Stimulated activated CD8-positive, alpha-beta memory T cell treated with anti-CD3 and anti-CD28 coated beads, Interleukin-4, amount 100 ng/mL, for 48 hours (primary cell): ENCODE measurements around the gene FAAP100.

Experiments used
- DNase-seq: peaks from one replicate; pipeline ENCODE4 v3.0.0-alpha.2; 2020

Gene FAAP100

DNA sequence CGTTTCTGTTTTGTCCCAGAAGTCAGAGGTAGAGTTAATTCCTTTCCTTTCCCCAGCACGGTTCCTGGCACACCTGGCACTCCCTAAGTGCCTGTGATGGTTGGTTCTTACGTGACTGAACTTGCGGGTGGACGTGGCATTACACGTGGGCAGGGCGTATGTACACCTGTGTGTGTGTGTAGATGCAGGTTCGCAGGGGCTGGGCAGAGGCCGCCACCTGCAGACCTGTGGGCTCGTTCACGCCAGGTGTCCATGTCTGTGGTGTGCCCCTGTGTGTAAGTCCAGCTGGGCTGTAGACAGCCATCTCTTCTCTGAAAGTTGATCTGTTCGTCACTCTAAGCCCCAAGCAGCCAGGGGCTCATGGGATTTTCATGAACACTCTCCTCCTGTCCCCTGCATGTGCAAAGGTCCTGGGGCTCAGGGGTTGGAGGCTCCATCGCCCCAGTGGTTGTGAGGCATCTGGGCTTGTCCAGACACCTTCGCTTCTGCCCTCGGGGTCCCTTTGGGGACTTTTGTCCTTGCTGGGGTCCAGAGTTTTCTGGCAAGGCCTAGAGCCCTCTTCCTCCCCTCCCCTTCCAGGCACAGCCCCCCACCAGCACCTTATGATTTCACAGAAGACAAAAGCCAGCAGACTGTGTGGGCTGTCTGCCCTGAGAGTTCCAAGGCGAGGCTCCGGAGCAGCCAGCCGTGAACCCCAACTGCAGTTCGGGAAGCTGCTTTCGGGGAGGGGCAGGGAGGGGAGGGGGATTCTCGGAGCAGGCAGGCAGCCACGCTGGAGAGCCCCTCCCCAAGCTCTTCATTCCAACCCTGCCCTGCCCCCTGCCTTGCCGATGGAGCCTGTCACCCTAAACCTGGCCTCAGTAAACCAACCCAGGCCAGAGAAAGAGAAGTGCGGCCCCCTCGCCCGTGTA lies 29.4 kb downstream of the FAAP100 start:
- no peak for DNase-seq

DNA sequence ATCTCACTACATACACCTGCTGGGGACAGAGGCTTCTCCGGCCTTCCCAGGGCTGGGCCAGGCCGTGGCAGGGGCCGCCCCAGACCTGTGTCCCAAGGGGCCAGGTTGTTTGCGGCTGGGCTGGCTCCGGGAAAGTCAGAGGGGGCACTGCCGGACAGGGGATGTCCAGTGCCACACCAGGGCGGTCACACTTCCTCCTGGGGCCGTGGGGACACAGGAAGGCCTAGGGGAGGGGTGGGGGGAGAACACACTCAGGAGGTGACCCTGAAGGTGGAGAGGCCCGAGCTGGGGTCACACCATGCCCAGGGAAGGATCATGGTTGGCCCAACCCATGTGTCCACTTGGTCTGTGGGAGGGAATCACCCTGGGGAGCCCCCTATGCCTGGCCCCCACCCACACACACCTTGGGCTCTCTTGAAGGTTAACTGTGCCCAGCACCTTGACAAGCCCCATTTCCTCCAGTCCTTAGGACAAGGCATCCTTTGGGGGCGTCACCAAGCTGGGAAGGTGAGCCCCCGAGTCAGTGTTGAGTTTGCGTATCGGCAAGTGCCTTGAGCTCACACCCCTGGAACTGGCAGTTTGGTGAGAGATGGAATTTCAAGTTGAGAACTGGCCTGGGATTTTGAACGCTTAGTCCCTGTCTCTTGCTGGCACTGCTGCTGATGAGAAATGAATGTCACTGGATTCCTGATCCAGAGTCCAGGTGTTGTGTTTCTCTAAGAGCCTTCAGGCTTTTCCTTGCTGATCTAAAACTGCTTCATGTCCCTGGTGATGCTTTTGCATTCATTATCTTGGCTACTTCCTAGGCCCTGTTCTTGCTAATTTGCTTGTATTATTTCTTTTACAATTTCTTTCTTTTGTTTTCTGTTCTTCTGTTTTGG lies 31.9 kb downstream of the FAAP100 start:
- no peak for DNase-seq

DNA sequence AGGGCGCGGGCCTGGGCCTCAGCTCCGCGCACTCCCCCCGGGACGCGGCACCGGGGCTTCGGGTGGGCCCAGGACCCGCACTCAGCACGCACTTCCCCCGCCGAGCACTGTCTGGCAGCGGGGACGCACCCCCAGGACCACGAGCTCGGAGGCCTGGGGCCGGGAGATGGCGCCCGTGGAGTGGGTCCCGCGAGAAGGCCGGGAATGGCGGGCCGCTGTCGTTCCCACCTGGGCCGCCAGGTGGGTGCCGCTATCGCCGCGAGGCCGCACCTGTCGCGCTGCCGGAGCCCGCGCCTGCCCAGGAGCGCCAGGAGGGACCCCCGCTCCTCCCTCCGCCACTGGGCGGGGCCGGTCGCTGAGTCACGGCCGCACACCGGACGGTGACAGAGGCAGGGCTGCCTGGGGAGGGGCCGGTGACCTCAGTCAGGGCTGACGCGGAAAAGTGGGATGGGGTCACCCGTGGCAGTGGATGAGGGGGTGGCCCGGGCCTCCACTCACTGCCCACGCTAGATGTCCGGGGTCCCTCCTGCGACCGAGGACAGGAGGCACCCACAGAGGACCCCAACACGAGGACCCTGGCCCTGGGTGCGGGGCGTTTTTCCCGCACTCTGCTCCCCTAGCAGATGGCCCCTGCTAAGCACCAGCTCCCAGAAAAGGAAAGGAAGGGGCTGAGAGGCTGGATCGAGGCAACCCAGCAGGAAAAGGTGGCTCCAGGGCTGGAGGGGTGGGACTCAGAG lies 32.7 kb downstream of the FAAP100 start:
- DNase-seq, result peak; percentile 79

DNA sequence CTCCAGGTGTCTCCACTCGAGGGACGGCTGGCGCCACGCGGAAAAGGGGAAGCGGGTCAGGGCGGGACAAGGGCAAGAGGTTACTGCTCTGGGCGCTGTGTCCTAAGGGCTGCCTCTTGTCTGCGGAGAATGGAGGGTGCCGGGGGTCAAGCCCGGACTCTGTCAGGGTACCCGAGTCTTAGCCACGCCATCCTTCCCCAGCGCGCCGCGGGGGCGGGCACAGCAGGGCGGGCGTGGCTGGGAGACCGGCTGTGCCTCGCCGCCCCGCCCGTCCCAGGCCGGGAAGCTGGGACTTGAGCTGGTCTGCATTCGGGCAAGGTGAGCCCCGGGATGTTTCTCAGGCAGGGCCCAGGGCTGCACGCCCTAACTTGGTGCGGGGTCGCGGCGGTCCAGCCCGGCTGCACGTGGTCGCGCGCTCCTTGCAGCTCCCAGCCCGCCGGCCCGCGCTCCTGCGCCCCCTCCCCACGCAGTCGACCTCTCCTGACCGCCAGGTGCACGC lies 33.3 kb downstream of the FAAP100 start:
- peak; percentile 60 for DNase-seq

DNA sequence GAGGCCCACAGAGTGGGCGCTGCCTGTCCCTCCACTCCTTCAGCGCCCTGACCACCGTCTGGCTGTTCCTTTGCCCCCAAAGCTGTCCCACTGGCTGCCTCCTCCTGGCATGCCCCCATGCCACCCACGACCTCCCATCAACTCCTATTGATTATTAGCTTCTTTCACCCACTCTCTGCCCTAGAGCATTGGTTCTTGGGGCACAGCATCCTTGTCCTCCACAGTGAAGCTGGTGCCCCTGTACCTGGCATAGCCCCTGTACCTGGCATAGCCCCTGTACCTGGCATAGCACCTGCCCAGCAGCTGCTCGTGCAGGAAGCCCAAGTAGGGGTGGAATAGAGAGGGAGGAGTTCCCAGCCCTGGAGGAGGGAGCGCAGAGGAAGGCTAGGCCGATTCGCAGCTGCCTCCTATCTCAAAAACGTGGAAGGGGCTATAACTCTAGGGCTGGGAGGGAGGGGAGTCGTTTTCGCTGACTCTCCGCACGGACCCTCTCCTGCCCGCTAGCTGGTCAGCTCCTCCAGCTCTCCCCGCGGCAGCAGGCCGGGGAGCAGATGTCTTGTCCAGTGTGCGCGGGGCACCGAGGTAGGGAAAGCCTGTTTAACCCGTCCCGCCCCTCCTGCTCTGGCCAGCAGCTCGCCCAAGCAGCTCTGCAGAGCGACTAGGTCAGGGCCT lies 33.9 kb downstream of the FAAP100 start:
- no peak for DNase-seq

DNA sequence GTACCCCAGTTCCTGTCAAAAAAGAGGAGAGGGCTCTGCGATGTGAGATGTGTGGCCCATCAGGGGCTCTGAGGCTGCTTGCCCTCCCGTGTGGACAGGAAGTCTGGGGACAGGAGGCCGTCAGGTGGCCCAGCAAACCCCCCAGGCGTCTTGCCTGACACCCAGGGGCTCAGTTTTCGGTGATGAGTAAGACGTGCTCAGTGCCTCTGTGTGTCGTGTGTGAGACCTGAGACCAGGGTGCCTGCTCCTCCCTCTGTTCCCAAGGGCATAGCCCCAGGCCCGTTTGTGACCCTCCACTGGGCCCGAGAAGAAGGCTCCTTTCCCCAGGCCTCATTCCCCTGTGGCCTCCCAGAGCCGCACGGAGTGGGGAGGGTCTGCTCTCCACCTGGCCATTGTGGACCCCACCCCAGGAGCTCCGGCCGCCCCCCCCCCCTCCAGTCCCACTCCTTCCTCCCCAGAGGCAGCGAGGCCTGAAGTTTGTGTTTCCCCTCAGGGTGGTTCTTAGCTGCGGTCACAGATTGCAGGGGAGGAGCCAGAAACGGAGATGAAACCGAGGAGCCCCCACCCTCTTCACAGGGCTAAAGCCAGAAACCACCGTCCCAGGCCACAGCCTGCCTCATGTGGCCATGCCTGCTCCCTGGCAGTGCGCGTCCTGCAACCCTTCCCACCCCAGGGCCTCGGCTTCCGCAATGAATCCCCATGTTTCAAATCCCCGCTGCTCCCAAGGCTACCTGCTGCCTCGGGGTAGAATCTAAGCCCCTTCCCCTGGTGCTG lies 34.6 kb downstream of the FAAP100 start:
- DNase-seq, result no peak

DNA sequence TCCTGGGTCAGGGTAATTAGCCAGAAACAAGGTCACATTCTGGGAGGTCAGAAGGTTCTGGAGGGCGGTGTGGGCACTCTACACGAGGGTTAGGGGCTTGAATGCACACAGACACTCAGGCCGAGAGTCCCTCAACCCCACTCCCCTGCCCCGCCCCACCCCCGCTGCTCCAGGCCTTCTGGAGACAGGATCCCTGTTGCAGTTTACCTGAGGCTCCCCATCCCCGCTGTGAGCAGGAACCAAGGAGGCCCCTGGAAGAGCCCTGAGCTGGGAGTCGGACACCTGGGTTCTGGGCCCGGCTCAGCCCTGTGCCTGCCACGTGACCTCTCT lies 35.2 kb downstream of the FAAP100 start:
- DNase-seq, result no peak

DNA sequence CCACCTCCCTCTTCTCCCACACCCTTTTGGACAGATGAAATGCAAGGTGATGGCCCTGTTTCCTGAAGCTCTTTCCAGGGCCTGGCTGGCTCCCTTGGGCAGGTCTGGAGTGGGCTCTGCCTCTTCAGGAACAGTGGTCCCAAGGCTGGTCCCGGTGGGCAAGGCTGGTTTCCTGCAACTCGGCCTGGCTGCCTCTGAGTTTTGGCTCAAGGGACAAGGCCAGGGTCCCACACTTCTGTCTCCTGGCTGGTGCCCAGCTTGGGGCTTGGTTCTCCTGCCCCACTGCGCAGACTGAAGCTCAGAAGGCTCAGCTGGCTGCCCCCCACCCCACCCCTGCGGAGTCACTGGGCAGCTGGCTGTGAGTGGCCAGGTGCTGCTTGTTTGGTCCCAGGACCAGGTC lies 35.7 kb downstream of the FAAP100 start:
- no peak for DNase-seq

DNA sequence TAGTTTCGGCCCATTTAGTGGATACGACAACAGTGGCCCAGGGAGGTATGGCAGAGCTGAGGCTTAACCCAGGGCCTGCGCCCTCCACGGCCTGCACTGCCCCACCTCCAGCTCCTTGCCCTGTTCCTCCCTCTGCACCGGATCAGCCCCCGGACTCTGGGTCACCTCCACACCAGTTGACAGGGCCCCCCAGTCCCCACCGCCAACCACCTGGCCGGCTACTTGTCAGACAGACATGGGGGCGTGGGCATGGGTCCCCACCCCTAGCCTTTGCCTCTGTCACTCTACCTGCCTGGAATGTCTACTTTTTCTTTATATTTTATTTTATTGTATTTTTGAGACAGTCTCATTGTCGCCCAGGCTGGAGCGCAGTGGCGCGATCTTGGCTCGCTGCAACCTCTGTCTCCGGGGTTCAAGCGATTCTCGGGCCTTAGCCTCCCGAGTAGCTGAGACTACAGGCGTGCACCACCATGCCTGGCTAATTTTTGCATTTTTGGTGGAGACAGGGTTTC lies 36.6 kb downstream of the FAAP100 start:
- no peak for DNase-seq

DNA sequence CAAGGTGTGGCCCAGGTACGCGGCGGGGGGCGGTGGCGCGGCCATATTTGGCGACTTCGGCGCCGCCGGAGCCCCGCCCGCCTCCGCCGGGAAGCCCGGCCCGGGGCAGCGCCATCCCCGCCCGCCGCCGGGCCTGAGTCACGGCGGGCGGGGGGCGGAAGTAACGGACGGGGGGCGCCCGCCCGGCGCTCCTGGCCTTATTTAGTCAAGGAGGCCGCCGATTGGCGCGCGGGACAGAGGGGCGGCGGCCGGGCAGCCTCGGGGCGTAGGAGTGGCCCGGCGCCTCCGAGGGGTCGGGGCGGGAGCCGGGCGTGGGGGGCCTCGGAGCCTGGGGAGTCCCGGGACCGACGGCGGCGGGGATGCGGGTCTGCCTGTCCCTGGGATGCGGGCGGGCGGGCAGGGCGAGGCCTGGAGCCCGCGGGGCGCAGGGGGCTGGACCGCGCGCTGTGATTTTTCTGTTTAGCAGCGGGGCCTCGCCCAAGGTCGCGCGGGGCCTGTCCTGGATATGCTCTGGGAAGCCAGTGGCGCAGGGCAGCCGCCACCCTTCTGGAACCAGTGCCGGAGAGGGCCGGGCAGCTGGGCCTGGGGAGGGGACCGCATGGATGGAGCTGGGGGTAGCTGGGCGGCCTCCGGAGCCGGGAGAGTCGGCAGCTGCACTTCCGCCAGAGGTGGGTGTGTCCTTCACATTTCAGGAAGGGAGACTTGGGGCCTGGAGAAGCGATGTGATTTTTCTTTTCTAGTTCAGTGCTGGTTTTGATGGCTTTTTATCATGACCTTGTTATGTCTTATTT lies 37.2 kb downstream of the FAAP100 start:
- DNase-seq, result peak; percentile 81

DNA sequence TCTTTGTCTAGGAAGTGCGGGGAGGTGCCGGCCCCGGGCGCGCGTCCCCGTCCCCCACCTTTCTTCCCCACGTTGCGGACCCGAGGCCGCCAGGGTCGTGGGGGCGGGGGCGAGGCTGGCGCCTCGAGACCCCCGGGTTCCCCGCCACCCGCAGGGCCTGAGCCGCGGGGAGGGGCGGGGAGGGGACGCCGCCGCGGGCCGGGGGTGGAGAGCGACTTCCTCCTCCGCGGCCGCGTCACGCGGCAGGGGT lies 37.7 kb downstream of the FAAP100 start:
- peak; percentile 57 for DNase-seq

DNA sequence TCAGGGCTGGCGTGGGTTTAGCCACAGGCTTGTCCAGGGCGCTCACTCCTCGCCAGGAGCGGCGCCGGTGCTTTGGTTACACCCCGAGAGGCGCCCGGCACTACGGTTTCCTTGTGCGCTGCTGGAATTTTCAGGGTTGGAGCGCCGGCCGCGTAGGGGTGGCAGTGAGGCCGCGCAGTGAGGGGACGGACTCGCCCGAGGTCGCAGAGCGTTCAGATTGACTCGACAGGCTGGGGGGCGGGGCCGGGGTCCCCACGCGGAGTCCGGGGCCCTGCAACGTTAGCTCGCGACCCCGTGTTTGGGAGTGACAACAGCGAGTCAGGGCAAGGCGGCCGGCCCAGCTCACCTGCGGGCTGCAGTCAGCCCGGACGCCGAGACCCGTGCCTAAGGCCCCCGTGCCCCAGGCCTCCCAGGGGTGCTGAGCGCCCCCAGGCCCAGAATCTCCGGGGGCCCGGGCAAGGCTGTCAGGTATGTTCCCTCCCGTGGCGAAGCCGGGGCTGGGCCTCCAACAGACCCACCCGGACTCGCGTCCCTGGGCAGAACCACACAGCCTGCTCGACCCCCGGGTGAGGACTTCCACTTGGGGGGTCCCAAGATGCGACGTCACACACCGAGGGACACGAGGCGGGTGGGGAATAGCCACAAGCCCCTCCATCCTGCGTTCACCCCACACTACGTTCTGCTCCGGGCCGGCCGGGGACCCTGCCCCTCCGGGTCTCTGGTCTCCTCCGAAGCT lies 38.2 kb downstream of the FAAP100 start:
- DNase-seq, result peak; percentile 74

DNA sequence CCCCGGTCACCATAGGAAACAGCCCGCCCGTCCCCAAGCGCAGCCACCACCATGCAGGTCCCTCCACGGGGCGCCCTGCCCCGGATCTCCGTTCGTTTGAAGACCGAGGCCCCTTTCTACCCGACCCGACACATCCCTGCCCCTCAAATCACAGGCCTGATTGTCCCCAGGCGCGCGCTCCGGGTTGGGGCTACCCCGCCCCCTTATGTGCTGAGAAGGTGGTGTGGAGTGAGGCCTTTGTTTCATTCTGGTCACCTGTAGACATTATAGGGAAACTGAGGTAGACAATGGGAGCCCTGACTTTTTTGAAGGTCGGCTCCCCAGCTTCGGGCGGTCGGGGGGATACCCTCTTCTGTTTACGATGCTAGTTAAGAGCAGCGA lies 38.8 kb downstream of the FAAP100 start:
- peak; percentile 79 for DNase-seq

DNA sequence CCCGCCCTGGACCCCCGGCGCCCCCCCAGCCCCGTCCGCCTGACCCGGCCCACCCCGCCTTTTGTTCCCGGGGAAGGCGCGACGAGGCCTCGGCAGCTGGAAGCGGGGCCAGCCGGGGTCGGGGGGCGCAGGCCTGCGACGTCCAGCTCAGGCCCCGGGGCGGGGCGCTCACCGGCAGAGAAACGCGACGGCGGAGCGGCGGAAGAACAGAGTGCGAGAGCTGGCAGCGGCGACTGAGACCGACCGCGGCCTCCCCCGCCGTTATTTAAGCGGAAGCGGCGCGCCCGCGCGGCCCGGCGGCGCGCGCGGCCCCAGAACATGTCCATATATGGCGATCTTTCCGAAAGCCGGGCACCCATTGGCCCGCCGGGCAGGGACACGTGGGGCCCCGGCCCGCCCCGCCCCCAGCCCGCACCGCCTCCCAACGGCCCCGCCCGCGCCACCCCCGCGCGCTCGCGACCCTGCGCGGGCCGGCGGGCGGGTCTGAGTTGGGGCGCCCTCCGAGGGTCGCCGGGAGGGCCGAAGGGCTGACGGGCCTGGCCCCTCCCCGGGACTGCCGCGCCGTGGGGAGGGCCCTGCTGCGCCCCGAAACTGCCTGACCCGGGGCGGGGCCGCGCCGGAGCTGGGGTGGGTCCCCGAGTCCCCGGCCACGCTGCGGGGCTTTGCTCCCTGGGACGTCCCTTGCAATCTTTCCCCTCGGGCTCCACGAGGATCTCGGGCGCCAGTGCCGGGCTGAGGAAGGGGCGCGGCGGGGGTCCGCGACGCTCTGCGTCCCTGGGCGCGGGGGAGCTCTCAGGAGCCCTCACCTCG lies 39.4 kb downstream of the FAAP100 start, which contains the start of gene ACTG1:
Gene ACTG1, minus strand, starts transcription at position 238 of the 810 bp plus-strand sequence. CDS start 445 bp downstream, outside the sequence.
- DNase-seq, result peak; percentile 92

DNA sequence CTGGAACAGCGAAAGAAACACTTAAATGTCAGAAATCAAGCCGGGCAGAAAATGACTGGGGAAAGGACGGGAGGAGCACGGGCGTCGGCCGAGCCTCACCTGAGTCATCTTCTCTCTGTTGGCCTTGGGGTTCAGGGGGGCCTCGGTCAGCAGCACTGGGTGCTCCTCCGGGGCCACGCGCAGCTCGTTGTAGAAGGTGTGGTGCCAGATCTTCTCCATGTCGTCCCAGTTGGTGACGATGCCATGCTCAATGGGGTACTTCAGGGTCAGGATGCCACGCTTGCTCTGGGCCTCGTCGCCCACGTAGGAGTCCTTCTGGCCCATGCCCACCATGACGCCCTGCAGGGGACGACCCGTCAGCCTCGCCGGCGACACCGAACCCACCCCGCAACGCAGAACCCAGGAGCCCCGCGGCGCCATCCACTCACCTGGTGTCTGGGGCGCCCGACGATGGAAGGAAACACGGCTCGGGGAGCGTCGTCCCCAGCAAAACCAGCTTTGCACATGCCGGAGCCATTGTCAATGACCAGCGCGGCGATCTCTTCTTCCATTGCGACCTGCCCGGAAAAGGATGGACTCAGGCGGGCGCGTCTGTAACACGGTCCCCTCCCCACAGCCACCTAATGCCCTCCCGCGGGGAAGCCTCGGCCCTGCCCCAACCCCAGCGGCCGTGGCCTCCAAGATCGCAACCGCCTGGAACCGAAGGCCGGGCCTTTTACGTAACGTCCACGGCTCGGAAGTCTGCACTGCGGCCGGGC lies 40.2 kb downstream of the FAAP100 start:
- DNase-seq, result peak; percentile 66

DNA sequence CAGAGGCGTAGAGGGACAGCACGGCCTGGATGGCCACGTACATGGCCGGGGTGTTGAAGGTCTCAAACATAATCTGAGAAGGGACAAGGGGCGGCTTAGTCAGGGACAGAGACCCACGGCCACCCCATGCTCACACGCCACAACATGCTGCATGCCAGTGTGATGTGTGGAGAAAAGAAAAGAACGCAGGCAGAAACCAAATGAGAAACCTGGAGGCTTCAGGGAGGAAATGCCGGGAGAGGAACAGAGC lies 40.7 kb downstream of the FAAP100 start:
- DNase-seq, result no peak

DNA sequence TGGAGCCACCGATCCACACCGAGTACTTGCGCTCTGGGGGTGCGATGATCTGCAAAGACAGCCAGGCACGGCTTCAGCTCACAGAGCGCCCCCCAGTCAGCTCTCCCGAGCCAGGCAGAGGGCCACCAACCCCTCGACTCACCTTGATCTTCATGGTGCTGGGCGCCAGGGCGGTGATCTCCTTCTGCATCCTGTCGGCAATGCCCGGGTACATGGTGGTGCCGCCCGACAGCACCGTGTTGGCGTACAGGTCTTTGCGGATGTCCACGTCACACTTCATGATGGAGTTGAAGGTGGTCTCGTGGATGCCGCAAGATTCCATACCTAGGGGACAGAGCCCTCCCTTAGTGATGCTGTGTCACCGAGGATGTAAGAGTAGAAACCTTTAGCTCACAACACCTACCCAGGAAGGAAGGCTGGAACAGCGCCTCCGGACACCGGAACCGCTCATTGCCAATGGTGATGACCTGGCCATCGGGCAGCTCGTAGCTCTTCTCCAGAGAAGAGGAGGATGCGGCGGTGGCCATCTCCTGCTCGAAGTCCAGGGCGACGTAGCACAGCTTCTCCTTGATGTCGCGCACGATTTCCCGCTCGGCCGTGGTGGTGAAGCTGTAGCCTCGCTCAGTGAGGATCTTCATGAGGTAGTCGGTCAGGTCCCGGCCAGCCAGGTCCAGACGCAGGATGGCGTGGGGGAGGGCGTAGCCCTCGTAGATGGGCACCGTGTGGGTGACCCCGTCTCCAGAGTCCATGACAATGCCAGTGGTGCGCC lies 41.2 kb downstream of the FAAP100 start:
- DNase-seq, result peak; percentile 61
